Femur (tissue), 1 donor: ENCODE measurements around the gene SPRY2.
"Not testable (repeated sequence)": the region's sequence is repeated elsewhere in the genome, so short reads cannot be mapped to it uniquely, and the experiment has no call there.

Experiments
- DNase-seq: peaks from one replicate; pipeline ENCODE4 v3.0.0-alpha.2; 2017

SPRY2 gene

DNA sequence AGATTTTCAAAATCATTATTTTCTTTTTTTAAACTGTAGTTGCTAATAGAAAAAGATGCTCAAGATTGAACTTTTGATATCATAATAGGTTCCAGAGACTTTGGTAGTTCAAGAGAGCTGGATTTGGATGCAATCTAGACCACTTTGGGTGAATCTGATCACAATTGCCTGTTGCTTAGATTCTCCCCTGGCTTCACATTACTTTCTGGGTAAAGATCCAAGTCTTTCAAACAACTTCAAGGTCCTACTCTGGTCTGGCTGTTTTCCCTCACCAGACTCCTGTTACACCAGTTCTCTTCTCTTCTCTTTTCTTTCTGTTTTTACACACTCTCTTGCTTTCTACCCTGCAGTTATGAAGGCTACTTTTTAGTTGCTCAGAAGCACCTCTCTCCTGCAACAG is 7.4 kb upstream of the SPRY2 start:
- no peak for DNase-seq

DNA sequence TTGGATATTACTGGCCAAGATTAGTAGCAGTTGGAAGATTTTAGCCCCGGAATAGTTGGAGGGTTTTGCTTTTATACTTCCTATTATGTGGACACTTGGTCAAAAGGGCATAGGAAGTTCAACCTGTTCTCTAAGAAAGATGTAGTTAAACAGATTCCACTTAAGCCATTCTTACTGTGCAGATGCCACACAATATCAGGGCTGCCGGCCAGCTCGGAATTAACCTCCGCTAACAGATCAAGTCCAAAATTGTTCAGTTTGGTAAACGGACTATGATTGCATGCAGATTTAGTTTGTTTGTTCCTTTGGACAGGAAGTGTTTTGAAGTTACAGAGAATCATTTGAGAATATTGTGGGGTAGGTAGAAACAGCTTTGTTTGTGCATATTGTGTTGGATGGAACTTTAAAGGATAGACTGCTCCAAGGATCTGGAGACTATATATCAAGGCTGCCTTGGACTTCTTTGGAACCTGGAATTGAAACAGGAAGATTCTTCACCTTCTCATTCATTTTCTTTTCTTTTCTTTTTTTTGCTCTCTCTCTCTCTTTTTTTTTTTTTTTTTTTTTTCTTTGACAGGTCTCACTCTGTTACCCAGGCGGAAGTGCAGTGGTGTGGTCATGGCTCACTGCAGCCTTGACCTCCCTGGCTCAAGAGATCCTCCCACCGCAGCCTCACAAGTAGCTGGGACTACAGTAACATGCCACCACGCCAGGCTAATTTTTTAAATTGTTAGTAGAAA is 5.0 kb upstream of the SPRY2 start:
- no peak for DNase-seq

DNA sequence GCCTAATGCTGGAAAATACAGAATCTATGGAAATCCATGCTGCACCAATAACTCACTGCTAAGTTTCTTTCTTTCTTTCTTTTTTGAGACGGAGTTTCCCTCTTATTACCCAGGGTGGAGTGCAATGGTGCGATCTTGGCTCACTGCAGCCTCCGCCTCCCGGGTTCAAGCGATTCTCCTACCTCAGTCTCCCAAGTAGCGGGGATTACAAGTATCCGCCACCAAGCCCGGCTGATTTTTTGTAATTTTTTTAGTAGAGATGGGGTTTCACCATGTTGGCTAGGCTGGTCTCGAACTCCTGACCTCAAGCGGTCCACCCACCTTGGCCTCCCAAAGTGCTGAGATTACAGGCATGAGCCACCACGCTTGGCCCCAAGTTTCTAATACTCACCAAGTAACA is 3.1 kb upstream of the SPRY2 start:
- DNase-seq = not testable (repeated sequence)

DNA sequence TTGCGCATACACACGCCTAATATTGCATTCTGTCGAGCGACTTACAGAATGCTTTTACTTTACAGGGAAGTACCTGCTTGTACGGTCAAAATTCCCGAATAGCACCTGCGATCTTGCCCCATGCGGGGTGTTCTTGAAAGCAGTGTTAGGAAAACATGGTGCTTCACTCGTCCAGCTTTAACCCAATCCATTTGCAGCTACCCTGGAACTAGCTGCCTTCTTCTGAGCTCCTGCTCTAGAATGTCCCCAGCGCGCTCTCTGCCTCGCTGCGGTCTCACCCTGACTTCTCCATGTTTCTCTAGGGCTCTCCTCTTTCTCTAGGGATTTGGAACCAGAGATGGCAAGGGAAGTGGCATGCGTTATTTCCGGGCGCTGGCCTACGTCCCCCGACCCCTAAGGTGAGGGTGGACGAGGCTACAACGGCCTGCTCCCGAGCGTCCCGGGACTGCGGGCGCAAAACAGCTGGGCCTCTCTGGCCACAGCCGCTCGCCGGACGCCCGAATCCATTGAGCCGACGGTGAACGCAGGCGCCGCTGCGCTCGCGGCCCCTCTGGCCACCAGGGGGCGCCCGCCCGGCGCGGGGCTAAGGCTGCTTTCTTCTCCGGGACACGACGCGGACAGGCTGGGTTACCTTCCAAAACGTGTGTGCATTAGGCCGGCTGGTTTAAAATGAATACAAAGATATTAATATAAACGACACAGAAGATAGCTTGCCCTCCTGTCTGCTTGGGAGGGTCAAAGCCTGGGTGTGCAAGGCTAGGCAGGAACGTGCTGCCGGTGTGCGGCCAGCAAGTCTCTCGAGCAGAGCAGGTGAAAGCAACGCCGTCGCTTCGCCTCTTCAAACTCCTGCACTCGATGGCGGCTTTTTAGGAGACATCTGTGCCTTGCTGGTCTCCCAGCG is 1.8 kb upstream of the SPRY2 start:
- DNase-seq = peak; percentile 91

DNA sequence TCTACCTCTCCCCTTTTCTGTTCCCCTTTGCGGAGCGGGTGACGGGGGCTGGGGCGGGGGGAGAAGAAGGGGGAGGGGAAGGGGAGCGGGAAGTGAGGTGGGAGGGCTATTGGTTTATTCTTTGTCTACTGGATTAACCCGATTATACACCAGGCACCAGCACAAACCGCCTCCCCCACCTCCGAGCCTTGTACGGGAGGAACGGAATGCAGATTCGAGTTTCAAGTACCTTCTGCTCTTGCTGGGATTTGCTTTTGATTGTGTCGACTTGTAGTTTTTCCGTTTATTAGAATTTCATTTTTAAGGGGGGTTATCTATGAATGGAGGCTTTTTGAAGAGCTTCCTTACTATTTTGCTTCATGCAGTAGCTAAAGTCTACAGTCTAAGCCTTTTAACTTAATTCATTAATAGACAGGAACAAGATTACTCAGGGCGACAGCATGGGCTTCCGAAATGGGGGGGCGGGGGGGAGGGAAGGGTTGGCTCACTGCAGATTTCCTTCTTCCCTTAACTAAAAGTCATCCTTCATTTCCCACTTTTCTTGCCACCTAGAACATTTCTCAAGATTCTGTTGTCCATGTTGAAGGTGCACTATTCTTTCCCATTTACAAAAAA is 937 bp upstream of the SPRY2 start:
- peak; percentile 87 for DNase-seq

DNA sequence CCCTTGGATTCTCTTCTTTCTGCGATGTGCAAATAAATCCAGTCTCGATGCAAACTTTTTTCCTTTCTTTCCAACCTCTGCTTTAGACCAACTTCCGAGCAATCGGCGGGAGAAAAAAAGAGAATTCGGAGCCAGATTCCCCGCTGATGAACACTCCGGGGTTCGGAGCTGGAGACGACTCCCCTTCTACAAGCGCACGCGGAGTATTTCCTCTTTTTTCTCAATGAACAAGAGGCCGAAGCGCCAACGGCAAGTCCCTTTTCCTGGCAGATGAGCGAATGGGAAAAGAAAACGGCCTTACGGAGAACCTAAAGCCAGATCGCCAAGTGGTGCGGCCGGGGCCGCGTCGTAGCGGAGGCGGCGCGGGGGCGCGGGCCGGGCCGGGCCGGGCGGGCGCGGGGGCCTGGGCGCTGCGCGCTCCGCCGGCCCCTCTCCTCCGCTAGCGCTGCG is 250 bp downstream of the SPRY2 start:
- no peak for DNase-seq

DNA sequence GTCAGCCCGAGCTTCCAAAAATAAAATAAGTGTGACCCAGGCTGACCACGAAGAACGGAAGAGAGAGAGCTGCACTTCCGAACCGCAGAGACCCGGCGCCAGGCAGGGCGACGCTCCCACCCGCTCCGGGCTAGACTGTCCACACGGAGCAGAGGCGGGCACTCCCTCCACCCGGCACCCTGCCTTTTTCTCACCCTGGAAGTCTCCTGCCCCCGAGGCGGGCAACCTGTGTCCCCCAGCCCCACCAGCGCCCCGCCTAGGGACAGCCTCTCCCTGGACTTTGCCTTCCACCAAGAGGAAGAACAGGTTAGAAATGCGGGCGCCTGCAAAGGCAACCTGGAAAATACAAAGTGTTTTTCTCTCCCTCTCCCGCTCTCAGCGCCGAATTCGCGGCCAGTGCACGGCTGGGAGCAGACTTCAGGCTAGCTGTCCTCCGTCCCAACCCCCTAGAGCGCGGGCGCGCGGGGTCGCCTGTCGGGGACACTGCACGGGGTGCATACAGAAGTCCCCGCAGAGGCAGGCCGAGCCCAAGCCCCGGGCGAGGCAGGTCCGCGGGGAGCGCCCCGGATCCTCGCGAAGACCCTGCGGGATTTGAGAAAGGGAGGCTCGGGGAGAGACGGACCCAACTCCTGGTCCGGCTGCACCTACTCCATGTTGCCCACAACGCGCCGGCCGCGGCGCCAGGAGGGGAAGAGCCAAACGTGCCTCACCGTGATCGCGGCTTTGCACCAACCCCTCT is 845 bp downstream of the SPRY2 start:
- DNase-seq = peak; percentile 70

DNA sequence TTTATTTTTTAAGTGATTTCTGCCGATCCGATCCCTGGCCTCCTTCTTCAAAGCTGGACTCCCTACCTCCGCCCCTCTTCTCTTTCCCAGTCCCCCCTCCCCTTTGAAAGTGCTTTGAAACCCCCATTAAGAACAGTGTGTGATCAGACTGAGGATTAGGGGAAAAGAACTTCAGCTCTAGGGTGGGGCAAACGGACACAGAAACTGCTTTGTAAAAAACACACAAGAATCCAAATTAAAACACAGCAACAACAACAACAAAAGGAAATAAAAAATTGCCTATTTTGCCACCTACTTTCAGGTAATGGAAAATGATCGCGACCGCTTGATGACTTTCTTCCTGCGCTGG is 1.4 kb downstream of the SPRY2 start:
- DNase-seq = peak; percentile 35

DNA sequence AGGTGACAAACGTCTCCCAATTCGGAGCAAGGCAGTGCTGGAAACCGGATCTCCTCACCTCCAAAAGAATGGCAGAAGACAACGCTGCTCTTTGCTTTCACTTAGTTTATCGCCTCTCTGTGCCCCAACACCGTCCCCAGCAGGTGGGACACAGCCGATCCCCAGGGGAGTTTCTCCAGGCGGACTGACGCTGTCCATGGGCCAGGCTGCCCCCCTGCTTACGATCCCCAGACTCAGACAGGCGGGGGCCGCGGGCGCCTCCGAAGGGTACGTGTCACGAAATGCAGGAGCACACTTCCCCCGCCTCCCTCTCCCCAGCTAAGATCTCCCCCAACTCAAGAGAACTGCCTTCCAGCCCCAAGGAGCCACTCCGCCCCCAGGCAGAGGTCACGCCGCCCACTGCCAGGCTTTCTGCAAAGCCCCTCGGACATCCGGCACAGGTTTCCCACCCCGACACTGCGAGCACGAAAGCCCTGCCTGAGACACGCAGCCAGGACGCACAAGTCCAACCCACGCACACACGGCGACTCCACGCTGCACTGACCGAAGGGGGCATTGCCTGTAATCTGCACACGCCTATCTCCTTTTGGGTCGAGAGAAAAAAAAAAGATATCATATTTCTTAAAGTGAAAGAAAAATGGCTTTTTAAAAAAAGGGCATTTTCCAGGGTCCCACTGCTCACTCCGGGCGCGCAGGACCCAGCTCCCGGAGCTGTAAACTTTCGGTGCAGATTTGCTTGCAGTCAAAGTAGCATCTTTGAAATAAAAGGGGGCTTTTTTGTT is 2.0 kb downstream of the SPRY2 start:
- DNase-seq = peak; percentile 86

DNA sequence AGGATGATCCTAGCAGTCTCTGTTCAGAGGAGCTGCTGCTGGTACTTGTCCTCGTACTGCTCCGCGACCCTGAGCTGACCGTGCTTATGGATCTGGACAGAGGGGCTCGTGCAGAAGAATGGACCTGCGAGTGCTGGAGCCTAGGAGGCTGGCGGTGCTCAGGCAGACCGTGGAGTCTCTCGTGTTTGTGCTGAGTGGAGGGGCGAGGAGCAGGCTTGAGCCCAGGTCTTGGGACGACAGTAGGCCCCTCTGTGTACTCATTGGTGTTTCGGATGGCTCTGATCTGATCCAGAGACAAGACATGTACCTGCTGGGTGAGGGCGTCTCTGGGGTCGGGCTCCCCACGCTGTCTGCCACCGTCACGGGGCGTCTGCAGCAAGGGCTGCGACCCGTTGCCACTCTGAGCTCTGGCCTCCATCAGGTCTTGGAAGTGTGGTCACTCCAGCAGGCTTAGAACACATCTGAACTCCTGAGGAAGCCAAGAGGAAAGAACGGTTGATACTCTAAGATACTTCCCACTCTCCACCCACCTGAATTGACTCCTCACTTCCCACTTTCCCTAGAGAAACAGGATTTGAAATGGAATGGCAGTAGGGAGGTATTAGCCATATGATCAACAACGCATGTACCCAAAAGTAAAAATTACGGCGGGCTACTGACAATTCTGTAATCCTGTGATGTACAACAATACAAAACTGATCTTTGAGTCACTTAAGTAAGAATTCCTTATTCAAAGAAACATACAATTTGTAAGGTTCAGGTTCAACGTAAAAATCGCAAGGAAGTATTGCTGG is 3.4 kb downstream of the SPRY2 start:
- DNase-seq = peak; percentile 30

DNA sequence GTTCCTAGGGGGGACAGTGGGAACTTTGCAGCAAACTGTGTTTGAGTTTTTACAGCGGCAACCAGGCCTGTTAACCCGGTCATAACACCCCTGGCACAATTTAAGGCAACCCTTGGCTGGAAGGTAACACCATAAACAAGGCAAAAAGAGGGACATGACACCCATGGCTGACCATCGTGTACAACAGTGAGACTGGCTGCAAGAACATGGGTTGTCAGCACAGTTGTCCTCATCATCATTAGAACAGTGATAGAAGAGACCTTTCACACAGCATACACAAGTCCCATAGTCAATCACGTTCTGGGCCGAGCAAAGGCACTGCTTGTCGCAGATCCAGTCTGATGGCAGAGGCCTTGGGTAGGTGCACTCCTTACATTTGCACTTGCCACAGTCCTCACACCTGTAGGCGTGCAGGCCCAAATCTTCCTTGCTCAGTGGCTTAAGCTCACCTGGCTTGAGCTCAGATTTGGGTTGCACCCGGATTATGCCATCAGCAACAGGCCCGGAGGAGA is 4.1 kb downstream of the SPRY2 start:
- DNase-seq = peak; percentile 19

DNA sequence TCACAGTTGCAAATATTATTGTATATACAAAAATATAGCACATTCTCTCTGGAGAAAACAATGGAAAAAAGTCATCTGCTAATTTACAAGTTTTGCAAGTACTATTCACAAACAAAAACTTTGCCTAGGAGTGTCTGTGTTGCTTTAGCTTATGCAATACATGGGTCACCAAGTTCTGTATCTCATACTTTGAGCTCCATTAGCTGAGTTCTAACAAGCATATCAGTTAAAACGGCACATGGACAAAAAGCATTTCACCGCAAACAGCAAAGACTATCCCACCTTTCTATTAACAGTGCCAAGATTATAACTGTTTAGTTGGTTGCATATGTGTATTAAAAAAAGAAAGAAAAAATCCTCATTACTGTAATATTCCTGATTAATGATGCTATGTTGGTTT is 4.6 kb downstream of the SPRY2 start:
- no peak for DNase-seq

DNA sequence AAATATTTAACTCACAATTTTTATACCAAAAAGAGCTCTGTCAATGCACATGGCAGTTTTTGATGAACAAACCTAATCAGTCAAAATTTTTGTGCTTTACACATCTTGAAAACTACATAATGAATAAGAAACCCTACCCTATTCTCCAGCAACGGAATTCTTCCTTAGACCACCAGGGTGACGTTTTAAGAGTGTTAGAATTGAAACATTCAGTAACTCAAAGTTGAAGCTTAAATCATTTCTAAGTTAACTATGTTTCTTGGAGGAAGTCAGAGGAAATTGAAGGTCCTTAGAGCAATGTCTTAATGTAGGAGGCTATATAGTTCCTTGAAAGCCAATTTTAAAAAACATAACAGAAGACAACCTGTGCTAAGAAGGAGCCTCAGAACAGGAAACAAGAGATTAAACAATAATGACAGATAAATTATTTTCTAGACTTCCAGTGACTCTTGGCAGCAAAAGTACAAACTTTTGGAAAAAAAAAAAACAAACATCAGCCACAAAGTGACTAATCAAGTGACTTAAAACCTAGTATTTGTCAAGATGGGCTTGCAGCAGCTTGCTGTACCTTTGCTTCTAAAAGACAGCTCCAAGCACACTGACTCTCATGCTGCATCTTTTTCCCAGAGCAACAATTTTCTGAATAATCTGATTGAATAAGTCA is 6.2 kb downstream of the SPRY2 start:
- DNase-seq = no peak

DNA sequence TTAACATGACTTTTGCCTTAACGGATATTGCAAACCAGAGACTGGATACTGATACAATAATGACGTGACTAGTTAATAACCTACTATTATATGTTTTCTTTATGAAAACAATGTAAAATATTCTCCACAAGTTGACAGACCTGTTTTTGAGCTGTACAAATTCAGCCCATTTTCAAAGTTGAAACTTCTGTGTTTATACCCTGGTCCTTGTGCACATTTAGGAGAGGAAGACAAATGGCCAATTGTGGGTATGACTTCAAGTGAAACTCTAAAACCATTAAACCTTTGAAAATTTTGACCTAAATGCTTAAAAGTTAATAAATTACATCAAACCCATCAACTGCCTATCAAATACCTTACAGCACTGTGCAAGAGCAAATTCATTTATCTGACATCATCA is 8.9 kb downstream of the SPRY2 start:
- no peak for DNase-seq

DNA sequence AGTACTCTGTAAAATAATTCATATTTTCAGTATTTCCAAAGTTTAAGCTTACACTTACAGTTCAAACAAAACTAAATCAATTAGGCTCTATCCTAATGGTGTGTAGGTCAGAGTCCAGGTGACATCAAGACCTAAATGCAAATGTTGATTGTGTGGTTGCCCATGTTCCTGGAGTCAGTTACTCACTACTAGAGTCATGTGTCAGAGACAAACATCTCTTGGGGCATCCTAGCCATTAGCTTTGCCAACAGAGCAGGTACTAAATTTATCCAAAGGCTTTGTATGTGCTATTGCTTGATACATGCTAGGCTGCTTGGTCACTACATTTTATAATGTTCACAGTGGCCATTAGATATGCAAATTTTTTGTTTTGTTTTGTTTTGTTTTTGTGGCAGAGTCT is 11.7 kb downstream of the SPRY2 start:
- no peak for DNase-seq

DNA sequence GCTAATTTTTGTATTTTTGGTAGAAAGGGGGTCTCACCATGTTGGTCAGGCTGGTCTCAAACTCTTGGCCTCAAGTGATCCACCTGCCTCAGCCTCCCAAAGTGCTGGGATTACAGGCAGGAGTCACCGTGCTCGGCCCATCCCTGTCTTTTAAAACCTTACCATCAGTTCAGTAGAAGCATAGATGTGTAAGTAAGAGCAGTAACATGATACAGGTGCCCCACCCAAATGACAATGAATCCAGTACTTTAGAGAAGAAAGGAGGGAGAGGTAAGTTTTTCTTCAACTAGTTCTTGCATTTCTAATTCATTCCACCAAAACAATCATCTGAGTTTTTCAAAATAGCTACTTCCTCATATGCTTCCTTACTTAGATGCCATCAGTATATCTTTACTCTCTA is 21.9 kb downstream of the SPRY2 start:
- no peak for DNase-seq

DNA sequence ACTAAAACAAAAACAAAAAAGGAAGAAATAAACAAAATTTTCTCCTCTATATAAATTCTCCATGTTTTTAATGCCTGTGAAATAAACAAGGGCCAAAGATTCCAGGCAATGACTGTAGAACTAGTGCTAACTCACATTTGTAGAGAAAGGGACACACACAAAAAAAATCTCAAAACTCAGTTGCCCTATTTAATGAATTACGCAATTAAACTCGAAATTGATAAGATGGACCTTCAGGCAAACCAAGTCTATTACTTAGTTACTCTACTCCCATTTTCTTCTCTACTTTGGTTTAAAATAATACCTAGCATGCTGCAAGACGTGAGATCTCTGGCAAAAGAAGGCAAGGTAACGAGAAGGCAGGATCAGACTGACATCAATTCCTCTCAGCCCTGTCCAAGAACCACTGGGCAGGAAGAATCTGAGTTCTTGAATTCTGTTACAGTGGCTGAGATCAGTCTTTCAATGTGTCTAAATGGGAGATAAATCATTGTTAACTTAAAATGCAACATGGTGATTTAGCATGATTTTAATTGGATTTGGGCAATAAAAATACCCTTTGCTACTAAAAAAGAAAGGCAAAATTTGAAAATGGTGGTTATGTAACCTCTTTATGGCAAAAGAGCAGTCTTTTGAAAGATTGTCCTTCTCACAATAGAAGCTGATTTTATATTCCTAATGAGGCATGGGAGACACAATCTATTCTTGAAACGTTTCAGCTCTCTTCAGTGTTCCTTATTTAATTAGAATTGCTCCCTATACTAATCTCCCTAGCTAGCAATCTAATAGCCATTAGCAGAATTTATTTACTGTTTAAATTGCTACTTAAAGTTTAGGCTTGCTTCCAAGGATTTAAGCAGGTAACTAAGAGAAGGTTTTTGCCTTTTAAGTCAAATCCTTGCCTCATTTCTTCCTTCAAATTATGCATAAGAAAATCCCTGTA is 25.9 kb downstream of the SPRY2 start:
- no peak for DNase-seq

DNA sequence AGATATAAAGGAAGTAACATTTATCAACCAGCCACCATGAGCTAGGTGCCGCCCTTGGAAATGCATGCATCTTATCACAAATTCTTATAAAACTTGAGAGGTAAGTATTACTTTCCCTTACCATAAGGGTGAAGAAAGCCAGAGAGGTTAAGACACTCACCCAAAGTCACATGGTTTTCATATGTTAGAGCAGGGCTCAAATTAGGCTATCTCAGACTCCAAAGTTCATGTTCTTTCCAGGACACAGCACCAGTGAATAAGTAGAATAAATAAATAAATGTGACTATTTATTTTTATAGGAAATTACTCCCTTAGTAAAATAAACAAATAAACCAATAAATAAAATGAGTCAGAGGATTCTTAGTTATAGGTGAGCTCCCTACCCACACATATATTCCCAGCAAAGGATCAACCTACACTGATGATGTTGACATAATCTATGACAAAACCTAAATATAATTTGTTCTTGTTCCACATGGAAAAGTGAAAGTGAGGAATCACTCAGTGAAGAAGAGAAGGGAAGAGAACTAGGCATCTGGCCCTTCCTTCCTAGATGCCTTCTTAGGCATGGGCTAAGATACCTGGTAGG is 27.2 kb downstream of the SPRY2 start:
- DNase-seq = no peak

DNA sequence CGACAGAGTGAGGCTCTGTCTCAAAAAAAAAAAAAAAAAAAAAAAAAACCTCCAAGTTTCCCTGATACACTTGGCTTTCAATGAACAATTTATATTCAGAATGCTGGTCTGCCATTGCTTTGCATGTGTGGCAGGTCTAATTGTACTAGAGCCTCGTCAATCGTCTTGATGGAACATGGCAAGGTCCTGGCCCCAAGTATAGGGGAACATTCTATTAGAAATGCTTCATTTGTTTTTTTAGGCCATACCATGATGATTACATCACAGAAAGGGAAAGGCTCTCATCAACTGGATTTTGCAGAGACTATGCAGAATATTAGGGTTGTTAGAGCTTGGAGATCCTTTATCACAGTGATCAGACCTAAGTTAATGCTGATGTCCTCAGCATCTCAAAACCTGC is 28.0 kb downstream of the SPRY2 start:
- DNase-seq = no peak
